IPS-15b (cell line): ENCODE data around the gene CLEC18C.
"Not testable (repeated sequence)": the region's sequence is repeated elsewhere in the genome, so short reads cannot be mapped to it uniquely, and the experiment has no call there.

Experiments used
- H3K27me3 ChIP-seq: one replicate; pipeline ENCODE4 v1.6.1; 2013; ENCODE audit warnings: low read length; ENCODE audit not compliant: control insufficient read depth, insufficient read depth
- H3K36me3 ChIP-seq: one replicate; pipeline ENCODE4 v1.6.1; 2013; ENCODE audit warnings: low read length; ENCODE audit not compliant: control insufficient read depth, insufficient read depth
- H3K4me1 ChIP-seq: one replicate; pipeline ENCODE4 v1.6.1; 2013; ENCODE audit warnings: mild to moderate bottlenecking, low read length; ENCODE audit not compliant: control insufficient read depth, insufficient read depth
- H3K4me3 ChIP-seq: one replicate; pipeline ENCODE4 v1.5.1; 2013; ENCODE audit warnings: low read depth, low read length
- H3K9ac ChIP-seq: one replicate; pipeline ENCODE4 v1.6.1; 2013; ENCODE audit warnings: low read depth, mild to moderate bottlenecking, low read length
- H3K9me3 ChIP-seq: one replicate; pipeline ENCODE4 v1.6.1; 2013; ENCODE audit warnings: mild to moderate bottlenecking, low read length; ENCODE audit not compliant: control insufficient read depth, insufficient read depth

The CLEC18C gene

GRCh38 chr16:70225430-70225829 lies 51.8 kb downstream of the CLEC18C start:
- H3K4me1 ChIP-seq, H3K9me3 ChIP-seq, H3K9ac ChIP-seq, H3K27me3 ChIP-seq, H3K4me3 ChIP-seq, H3K36me3 ChIP-seq: not testable (repeated sequence)

- H3K9ac ChIP-seq, H3K4me1 ChIP-seq, H3K9me3 ChIP-seq, H3K36me3 ChIP-seq, H3K4me3 ChIP-seq, H3K27me3 ChIP-seq: not testable (repeated sequence)
Observed at GRCh38 chr16:70226024-70226423, 52.4 kb downstream of the CLEC18C start.

GRCh38 chr16:70231831-70232230 lies 58.2 kb downstream of the CLEC18C start:
- not testable (repeated sequence) for H3K27me3 ChIP-seq, H3K36me3 ChIP-seq, H3K9ac ChIP-seq

More at GRCh38 chr16:70231831-70232230, 58.2 kb downstream of the CLEC18C start:
- not testable (repeated sequence) for H3K4me1 ChIP-seq, H3K4me3 ChIP-seq, H3K9me3 ChIP-seq
